Measurements from ENCODE around the gene UQCR10.

UQCR10 gene

DNA sequence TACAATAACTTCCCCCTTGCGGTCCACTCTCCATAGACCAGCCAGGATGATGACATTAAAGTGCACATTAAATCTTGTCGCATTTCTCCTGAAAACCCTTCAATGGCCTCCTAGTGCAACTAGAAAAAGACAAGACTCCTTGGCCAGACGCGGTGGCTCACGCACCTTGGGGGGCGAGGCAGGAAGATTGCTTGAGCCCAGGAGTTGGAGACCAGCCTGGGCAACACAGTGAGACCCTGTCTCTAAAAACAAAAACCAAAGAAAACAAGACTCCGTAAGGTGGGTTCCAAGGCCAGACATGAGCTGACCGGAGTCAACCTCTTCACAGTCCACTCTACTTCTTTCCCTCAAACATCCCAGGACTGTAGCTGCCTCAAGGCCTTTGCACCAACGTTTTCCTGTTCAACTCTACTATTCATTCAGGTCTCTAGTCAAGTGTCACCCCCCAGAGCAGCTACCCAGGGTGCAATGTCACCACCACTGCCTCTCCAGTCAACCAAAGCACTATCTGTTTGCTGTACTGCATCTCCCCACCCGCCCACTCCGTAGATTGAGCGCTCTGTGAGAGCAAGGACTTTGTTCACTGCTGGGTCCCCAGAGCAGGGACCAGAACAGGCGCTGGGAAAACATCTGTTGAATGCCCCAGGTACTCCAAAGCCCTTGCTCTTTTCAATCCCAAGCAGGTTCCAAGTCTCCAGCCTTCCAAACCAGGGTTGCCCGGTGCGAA lies 1.1 kb upstream of the UQCR10 start:
- no peak for DNase-seq

DNA sequence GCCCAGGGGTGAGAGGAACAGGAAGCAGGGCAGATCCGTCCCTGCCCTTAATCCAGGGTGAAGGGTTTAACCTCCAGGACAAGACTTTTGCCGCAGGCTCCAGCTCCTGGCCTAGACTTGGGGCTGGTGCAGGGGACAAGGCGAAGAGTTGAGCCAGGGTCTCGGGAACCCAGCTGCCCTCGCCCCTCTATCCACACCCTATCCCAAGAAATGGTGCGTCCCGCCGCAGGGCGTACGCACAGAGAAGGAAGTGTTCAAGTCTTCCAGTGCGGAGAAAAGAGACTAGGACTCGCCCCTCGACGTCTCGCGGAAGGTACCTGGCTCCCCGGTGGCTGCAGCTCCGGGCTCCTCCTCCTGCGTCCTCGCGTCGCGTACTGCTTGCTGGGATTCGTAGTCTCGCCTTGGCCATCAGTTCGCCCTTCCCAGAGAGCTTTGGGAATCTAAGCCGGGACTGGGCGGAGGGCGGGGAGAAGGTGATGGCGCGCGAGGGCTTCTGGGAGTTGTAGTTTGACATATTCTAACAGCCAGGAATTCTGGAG lies 468 bp upstream of the UQCR10 start, which contains the start of gene ZMAT5:
TSS of gene ZMAT5 (minus strand) at position 376 of the 539 bp plus-strand sequence. CDS start 18,463 bp downstream, outside the sequence.
- DNase-seq, result peak; percentile 89 to 94

GRCh38 chr22:29768052-29768693 lies 1.0 kb downstream of the UQCR10 start:
- DNase-seq, result no peak

GRCh38 chr22:29769723-29770321 lies 2.7 kb downstream of the UQCR10 start:
- DNase-seq, result no peak

GRCh38 chr22:29772170-29772641 lies 5.0 kb downstream of the UQCR10 start:
- no peak for DNase-seq

DNA sequence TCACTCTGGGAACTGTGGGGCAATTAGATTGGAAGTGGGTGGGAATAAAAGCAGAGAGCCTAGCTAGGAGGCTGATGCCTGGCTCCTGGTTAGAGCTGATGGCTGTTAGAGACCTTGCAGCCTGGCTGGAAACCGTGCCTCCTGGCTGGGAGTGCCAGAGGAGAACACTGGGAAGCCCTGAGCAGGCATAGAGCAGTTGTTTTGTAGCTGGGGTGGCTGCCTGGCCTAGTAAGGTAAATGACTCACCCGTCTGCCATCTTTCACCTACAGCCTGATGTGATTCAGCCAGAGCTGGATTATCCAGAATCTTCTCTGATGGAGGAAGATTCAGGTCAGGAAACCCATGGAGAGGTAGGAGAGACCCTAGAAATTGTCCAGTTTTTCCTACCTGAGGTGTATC lies 6.1 kb downstream of the UQCR10 start:
- no peak for DNase-seq

DNA sequence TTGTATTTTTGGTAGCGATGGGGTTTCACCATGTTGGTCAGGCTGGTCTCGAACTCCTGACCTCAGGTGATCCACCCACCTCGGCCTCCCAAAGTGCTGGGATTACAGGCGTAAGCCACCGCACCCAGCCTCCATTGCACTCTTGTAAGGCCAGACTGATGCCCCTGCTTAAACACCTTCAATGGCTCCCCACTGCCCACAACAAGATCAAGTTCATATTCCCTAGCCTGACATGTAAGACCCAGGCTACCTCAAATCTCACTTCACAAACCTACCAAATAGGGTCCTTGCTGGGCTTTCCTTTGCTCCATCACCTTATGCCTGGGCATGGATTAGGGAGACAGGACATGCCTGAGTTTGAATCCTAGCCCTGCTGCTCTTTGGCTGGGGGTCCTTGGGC lies 13.1 kb downstream of the UQCR10 start:
- DNase-seq, result no peak

DNA sequence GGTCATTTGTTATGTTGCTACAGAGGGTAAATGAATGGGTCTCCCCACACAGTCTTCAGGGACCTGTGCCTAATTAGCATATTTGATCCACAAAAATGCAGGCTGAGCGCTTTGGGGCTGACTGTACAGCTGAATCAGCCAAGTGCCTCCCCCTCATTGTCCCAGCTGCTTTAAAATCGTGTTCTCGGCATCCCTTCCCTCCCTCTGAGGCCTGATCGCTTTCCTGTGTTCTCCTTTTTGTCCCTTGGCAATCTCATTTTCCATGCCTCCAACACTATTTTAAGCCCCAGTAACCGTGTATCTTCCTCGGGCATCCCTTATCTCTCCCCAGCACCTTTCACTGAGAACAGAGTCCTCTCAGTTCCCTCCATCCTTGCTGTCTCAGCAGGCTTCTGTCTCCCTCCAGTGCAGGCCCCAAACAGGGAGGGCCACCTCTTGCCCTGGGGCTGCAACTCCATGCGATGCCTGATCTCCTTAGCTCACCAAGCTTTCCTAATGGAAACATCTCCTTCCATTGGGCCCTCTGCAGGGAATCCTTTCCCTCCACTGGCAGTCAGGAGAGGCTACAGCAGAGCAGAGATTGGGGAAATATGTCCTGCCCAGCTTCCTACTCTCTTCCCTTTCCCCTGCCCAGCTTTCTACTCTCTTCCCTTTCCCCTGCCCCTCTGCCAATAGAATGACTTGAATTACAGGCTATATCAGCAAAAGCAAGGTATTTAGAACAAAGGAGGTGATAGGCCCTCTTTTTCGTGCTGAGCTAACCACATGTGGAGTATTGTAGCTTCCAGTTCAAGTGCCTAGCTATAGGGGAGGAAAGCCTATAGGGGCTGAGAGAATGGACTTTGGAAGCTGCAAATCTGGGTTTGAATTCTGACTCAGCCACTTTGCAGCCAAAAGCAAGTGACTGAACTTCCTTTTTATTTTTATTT lies 13.8 kb downstream of the UQCR10 start:
- no peak for DNase-seq

DNA sequence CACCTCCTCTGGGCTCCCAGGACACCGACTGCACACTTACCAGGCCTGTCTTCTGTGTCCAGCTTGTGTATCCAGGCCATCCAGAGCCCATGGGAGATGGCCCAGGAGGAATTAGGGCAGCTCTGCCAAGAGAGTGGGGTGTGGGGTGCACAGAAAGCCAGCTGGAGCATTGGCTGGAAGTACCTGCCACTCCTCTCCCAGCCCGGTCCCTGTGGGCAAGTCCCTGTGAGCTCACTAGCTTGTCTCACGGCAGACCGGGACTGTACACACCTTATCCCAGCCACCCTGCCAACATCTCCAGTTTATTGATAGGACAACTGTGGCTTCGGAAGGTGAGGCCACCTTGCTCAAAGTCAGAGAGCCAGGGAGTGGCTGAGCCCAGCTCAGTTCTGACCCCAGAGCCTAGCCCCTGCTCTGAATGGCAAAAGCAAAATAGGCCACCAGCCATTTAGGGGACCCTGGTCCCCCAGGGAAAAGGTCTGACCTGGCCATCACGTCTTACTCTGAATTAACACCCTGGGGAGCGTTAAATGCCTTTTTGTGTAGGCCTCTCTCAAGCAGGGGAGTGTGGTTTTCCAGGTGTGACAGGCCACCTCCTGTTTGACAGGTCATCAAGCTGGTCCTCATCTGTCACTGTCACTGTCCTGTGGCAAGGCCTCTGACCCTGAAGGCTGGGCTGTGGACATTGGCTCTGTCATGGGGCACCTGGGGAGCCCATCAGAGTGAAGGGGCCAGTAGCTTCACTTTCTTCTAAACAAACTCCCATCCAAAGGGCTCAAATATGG lies 15.1 kb downstream of the UQCR10 start:
- DNase-seq, result no peak

DNA sequence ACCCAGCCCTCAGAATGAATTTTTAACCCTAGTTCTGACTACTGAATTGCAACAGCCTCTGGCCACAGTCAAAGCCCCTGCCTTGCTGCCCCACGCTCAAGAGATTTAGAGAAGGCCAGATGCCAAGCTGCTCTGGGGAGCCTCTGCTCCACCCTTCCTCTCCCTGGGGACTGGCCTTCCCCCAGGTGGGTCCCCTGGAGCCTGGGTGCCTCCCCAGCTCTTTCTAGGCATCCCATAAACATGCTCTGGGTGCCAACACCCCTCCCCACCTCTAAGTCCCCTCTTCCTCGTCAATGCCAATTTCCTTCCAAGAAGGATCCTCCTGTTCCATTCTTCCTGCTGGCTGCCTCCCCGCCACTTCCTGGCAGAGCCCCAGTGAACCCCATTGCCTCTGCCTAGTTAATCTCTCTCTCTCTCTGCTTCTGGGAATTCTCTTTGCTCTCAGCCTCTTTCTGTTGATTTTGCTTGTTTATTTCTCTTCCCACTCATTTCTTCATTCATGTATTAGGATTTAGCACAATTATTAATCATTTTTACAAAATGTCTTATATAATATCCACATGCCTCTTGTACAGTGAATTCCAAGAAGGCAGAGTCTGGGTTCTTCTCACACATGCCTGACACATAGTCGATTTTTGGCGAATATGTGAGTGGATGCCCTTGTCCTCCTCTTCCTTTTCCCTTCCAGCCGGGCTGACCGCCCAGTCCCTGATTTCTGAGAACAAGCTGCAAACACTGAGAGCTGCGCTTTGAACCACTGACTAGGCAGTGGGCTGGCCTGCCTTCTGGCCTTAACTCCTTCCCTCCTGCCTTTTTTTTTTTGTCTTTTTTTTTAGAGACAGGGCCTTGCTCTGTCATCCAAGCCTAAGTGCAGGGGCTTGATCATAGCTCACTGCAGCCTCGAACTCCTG lies 17.5 kb downstream of the UQCR10 start:
- no peak for DNase-seq

DNA sequence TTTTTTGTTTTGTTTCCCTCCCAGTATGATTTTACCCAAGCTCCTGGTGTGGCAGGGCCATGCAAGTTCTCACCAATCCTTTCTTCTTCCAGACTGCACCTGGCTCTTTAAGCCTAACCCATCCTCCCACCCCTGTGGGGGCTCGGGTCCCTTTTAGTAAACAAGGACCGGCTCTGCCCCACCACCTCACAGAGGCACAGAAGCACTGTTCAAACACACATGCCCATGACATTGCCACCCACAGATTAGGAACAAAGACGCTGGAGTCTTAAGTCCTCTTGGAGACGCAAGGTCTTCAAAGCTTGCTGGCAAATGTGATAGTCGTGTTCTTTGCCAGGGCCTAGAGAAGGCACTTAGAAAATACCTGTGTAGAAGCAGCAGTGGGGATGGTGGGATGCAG lies 18.9 kb downstream of the UQCR10 start:
- peak in 1 of 2 experiments; percentile 6 for DNase-seq

DNA sequence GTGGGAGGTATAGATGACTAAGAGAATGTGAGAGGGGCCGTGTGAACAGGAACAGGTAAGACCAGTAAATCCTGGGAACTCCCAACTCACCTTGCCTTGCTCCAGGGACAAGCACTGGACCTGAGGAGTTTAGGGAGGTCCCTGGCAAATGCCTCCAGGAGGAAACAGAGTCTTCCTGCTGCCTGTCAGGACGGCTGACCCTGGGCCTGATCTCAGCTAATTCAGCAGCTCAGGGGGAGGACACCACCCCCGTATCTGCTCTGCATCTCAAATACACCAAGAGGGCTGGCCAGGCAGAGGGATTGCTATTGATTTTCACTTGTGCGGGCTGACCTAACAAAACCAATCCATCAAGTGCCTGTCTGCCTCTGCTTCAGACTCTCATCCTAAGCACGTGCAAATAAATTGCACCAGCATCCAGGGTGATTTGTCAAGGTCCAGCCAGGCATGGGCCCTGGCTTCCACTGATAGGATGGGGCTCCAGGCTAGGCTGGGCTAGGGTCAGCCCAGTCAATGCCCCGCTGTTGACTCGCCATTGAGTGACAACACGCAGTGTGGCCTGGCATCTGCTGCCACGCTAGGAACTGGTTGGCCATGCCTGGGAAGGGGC lies 20.3 kb downstream of the UQCR10 start:
- DNase-seq, result no peak

- no peak for DNase-seq
These were observed 21.4 kb downstream of the UQCR10 start for GRCh38 chr22:29788339-29789279.

GRCh38 chr22:29790061-29790460 lies 22.9 kb downstream of the UQCR10 start:
- no peak for DNase-seq

- DNase-seq, result no peak
These were observed 26.2 kb downstream of the UQCR10 start for GRCh38 chr22:29793396-29793795.

DNA sequence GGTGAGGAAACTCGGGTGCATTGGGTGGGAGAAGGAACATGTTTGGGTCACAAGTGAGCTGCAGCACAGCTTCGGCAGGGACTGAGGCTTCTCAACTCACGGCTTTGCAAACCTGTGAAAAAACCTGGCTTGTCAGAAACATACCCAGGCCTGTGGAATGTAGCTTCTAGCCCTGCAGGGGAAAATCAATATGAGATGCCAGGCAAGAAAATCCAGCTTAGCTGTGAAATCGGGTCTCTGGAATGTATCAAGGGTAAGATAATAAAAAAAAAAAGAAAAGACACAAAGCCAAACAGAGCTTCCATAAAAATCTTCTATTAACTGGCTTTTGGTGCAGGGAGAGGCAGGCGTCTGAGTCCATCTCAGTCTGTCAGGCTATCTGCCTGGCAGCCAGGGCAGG lies 28.5 kb downstream of the UQCR10 start:
- DNase-seq, result no peak

DNA sequence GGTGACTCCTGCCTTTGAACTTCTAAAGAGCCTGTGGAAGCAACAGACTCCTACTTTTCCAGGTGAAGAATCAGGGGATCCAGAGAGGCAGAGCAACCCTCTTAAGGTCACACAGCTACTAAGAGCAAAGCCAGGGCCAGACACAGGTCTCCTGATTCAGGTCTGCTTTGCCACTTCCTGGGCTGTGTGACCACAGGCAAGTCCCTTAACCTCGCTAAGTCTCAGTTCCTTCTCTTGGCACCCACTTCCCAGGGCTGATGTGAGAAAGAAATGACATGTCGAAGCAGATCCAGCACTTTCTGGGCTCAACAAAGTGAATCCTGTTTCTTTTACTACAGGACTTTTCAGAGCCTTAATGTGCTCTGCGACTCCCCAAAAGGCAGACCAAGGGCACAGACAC lies 30.2 kb downstream of the UQCR10 start:
- DNase-seq, result no peak

GRCh38 chr22:29798318-29798717 lies 31.1 kb downstream of the UQCR10 start:
- DNase-seq, result no peak

GRCh38 chr22:29798801-29799200 lies 31.6 kb downstream of the UQCR10 start:
- no peak for DNase-seq

Data from NCI-H2081 (cell line).